Measurements from ENCODE around the gene MCFD2. TPM values are rescaled to one million over a fixed set of nuclear protein-coding genes. Genes with fewer than 3 reads are reported as not detected.

MCFD2 gene
- polyA plus RNA-seq (2012; ENCODE audit: low read depth, missing spikeins), result 19.8 TPM

DNA sequence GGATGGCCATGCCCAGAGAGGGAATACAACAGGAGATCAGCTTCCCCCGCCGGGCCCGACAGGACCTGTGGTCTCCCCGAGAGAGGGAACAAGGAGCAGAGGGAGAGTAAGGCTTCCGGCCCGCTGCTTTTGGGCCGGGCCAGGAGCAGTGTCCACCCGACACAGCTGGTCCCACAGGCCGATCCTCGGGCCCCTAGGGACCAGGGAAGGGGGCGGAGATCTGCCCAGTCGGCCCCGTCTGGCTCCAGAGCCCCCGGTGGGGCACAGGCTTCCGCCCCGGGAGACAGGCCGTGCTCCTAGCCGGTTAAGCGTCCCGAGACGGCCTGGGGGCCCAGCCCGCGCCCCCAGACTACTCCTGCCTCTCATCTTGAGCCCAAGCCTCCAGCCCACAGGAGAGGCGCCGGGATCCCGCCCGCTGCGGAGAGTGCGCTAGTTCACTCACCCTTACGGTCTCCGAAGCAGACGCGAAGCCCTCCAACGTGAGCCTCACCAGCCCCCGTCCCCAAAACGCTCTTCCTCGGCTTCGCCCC lies at the start of gene MCFD2:
MCFD2 (minus strand) TSS at position 526 of the 530 bp plus-strand sequence. CDS start 6,635 bp downstream, outside the sequence.
- TF ChIP-seq POLR2A (IDR thresholded peaks at IDR 0.05; ENCODE audit: low read depth, low read length), result no peak
- TF ChIP-seq POLR2AphosphoS5 (IDR thresholded peaks at IDR 0.05; ENCODE audit: low read depth, low read length), result no peak
- TF ChIP-seq TAF1 (IDR thresholded peaks at IDR 0.05; ENCODE audit: low read depth, low read length), result no peak
- TF ChIP-seq POU2F2 (IDR thresholded peaks at IDR 0.05; ENCODE audit: low read depth, low read length), result no peak
- no peak for TF ChIP-seq PAX5 (IDR thresholded peaks at IDR 0.05; ENCODE audit: insufficient read depth, low read length, severe bottlenecking)
- no peak for TF ChIP-seq SPI1 (IDR thresholded peaks at IDR 0.05; ENCODE audit: low read depth, low read length)
- DNase-seq (ENCODE audit: insufficient read length, low spot score), result peak; percentile 33
- FAIRE-seq, result no peak

DNA sequence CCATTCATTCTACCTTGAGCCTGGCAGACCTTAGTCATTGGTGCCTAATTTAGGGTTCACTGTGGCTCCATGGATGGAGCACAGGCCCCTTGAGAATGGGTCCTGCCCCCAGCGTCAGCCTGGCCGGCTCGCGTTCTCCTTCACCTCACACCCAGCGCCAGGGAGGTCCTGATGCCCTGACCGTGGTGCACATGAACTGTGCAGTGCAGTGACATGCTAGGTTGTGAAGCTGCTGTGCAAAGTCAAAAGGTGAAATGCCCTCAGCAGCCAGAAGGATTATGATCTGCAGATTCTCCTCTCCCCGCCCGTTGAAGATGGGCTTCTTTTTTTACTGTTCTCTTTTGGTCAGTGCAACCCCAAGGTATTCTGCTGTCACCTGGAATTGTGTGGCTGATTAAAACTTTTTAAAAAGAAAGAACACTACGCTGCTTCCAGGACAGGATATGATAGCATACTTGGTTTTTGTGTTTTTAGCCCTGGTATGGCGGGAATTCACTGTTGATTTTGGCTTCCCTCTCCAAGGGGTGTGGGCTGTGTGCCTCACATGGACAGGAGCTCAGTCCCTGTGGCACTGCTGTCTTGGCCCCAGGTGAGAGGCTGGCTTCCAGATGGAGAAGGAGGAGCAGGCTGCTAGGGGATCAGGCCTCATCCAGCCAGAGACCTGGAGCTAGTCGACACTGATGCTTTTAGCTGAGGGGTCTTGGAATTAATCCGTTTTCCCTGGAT lies 49.4 kb upstream of the MCFD2 start:
- FAIRE-seq (no peak), DNase-seq (ENCODE audit: insufficient read length, low spot score) (no peak)

DNA sequence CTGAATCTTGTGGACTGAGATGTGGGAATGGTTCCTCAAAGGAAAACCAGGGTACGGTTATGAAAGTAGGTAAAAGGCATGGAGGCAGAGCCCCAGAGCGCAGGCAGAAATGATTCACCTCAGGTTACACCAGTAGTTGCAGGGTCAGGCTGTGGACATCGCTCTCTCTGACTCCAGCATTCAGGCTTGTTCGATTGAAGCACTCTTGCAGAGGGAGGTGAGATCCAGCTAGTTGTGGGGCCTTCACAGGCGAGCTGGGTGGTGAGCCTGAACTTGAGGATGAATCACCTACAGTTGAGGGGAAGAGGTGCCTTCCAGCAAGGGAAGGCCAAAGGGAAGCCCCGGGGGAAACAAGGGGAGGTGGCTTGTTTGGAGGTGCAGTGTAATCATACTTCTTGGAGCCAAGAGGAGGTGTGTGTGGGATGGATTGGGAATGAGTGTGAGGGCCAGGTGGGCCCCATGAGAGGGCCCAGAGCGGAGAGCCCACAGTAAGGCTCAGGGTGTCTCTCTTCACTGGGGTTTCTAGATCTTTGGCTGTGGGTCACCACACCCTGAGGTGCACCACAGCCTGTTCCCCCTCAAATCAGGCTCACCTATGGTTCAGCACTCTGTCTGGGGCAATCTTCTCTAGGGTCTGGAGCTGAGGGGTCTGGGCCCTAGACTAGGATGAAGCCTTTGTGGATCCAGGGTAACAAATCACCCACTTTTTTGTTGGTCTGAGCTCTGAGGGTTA lies 48.5 kb upstream of the MCFD2 start:
- FAIRE-seq, result no peak
- no peak for DNase-seq (ENCODE audit: insufficient read length, low spot score)
- TF ChIP-seq TAF1 (IDR thresholded peaks at IDR 0.05; ENCODE audit: low read depth, low read length) (no peak), POLR2AphosphoS5 (IDR thresholded peaks at IDR 0.05; ENCODE audit: low read depth, low read length) (no peak), POLR2A (IDR thresholded peaks at IDR 0.05; ENCODE audit: low read depth, low read length) (no peak), POU2F2 (IDR thresholded peaks at IDR 0.05; ENCODE audit: low read depth, low read length) (no peak), SPI1 (IDR thresholded peaks at IDR 0.05; ENCODE audit: low read depth, low read length) (no peak), PAX5 (IDR thresholded peaks at IDR 0.05; ENCODE audit: insufficient read depth, low read length, severe bottlenecking) (no peak)

More for the DNA sequence above, 49.4 kb upstream of the MCFD2 start:
- TF ChIP-seq POLR2A (IDR thresholded peaks at IDR 0.05; ENCODE audit: low read depth, low read length) (no peak), SPI1 (IDR thresholded peaks at IDR 0.05; ENCODE audit: low read depth, low read length) (no peak), POLR2AphosphoS5 (IDR thresholded peaks at IDR 0.05; ENCODE audit: low read depth, low read length) (no peak)

DNA sequence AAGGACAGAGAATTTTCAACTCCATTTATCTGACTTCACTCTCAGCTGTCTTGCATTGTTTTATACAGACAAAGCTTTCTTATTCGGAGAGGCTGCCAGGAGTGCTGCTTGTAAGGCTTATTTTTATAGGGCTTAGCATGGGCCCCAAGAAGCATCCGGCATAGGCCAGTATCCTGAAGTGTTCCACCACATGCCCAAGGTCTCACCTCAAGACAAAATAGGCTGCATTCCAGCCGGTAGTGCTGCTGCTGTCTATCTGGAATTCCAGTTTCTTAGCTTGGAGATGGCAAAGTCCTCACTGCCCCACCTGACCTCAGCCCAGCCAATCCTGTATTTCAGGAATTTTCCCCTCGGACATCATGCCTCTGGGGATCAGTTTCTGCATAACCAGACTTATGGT lies 47.6 kb upstream of the MCFD2 start:
- TF ChIP-seq PAX5 (IDR thresholded peaks at IDR 0.05; ENCODE audit: insufficient read depth, low read length, severe bottlenecking), result no peak
- no peak for TF ChIP-seq SPI1 (IDR thresholded peaks at IDR 0.05; ENCODE audit: low read depth, low read length)
- no peak for TF ChIP-seq POLR2AphosphoS5 (IDR thresholded peaks at IDR 0.05; ENCODE audit: low read depth, low read length)
- TF ChIP-seq POLR2A (IDR thresholded peaks at IDR 0.05; ENCODE audit: low read depth, low read length), result no peak
- TF ChIP-seq POU2F2 (IDR thresholded peaks at IDR 0.05; ENCODE audit: low read depth, low read length), result no peak
- TF ChIP-seq TAF1 (IDR thresholded peaks at IDR 0.05; ENCODE audit: low read depth, low read length), result no peak
- DNase-seq (ENCODE audit: insufficient read length, low spot score), result no peak
- FAIRE-seq, result no peak

GRCh38 chr2:46962751-46963150 lies 47.1 kb upstream of the MCFD2 start:
- TF ChIP-seq POLR2AphosphoS5 (IDR thresholded peaks at IDR 0.05; ENCODE audit: low read depth, low read length) (no peak), PAX5 (IDR thresholded peaks at IDR 0.05; ENCODE audit: insufficient read depth, low read length, severe bottlenecking) (no peak), TAF1 (IDR thresholded peaks at IDR 0.05; ENCODE audit: low read depth, low read length) (no peak), SPI1 (IDR thresholded peaks at IDR 0.05; ENCODE audit: low read depth, low read length) (no peak), POU2F2 (IDR thresholded peaks at IDR 0.05; ENCODE audit: low read depth, low read length) (no peak), POLR2A (IDR thresholded peaks at IDR 0.05; ENCODE audit: low read depth, low read length) (no peak)
- DNase-seq (ENCODE audit: insufficient read length, low spot score) (no peak), FAIRE-seq (no peak)

- DNase-seq (ENCODE audit: insufficient read length, low spot score) (no peak), FAIRE-seq (no peak)
- TF ChIP-seq TAF1 (IDR thresholded peaks at IDR 0.05; ENCODE audit: low read depth, low read length) (no peak), POU2F2 (IDR thresholded peaks at IDR 0.05; ENCODE audit: low read depth, low read length) (no peak), POLR2AphosphoS5 (IDR thresholded peaks at IDR 0.05; ENCODE audit: low read depth, low read length) (no peak), SPI1 (IDR thresholded peaks at IDR 0.05; ENCODE audit: low read depth, low read length) (no peak), POLR2A (IDR thresholded peaks at IDR 0.05; ENCODE audit: low read depth, low read length) (no peak), PAX5 (IDR thresholded peaks at IDR 0.05; ENCODE audit: insufficient read depth, low read length, severe bottlenecking) (no peak)
Observed at GRCh38 chr2:46960618-46961017, 45.0 kb upstream of the MCFD2 start.

GRCh38 chr2:46958431-46959017 lies 42.9 kb upstream of the MCFD2 start:
- no peak for FAIRE-seq
- TF ChIP-seq POU2F2 (IDR thresholded peaks at IDR 0.05; ENCODE audit: low read depth, low read length), result no peak
- TF ChIP-seq POLR2A (IDR thresholded peaks at IDR 0.05; ENCODE audit: low read depth, low read length), result no peak
- TF ChIP-seq SPI1 (IDR thresholded peaks at IDR 0.05; ENCODE audit: low read depth, low read length), result no peak
- TF ChIP-seq POLR2AphosphoS5 (IDR thresholded peaks at IDR 0.05; ENCODE audit: low read depth, low read length), result no peak
- TF ChIP-seq TAF1 (IDR thresholded peaks at IDR 0.05; ENCODE audit: low read depth, low read length), result no peak
- no peak for TF ChIP-seq PAX5 (IDR thresholded peaks at IDR 0.05; ENCODE audit: insufficient read depth, low read length, severe bottlenecking)

GRCh38 chr2:46956981-46957531 lies 41.5 kb upstream of the MCFD2 start:
- FAIRE-seq (no peak), DNase-seq (ENCODE audit: insufficient read length, low spot score) (no peak)
- TF ChIP-seq POLR2AphosphoS5 (IDR thresholded peaks at IDR 0.05; ENCODE audit: low read depth, low read length) (no peak), POU2F2 (IDR thresholded peaks at IDR 0.05; ENCODE audit: low read depth, low read length) (no peak), SPI1 (IDR thresholded peaks at IDR 0.05; ENCODE audit: low read depth, low read length) (no peak)

More at GRCh38 chr2:46958431-46959017, 42.9 kb upstream of the MCFD2 start:
- no peak for DNase-seq (ENCODE audit: insufficient read length, low spot score)

- no peak for FAIRE-seq
- TF ChIP-seq TAF1 (IDR thresholded peaks at IDR 0.05; ENCODE audit: low read depth, low read length) (no peak), SPI1 (IDR thresholded peaks at IDR 0.05; ENCODE audit: low read depth, low read length) (no peak), PAX5 (IDR thresholded peaks at IDR 0.05; ENCODE audit: insufficient read depth, low read length, severe bottlenecking) (no peak), POU2F2 (IDR thresholded peaks at IDR 0.05; ENCODE audit: low read depth, low read length) (no peak), POLR2AphosphoS5 (IDR thresholded peaks at IDR 0.05; ENCODE audit: low read depth, low read length) (no peak), POLR2A (IDR thresholded peaks at IDR 0.05; ENCODE audit: low read depth, low read length) (no peak)
Observed at GRCh38 chr2:46955764-46956163, 40.2 kb upstream of the MCFD2 start.

More at GRCh38 chr2:46955764-46956163, 40.2 kb upstream of the MCFD2 start:
- no peak for DNase-seq (ENCODE audit: insufficient read length, low spot score)
